GM23338 (cell line): ENCODE data around the gene SLC2A4RG. TPM values are rescaled to one million over a fixed set of nuclear protein-coding genes. Genes with fewer than 3 reads are reported as not detected.

ENCODE experiments used
- ATAC-seq: fragments of 200-7000 bp; cut with Tn5 transposase; 3 replicates; pipeline ENCODE4 v1.9.1; 2020
- DNase-seq: peaks from one replicate; pipeline ENCODE4 v3.0.0-alpha.2; 2015; ENCODE audit warnings: low spot score
- H2AFZ ChIP-seq: fragments of 200-600 bp; sonication (generic); 2 replicates; pipeline ENCODE4 v1.8.0; 2016; ENCODE audit warnings: antibody characterized with exemption, mild to moderate bottlenecking, moderate library complexity
- H3F3A ChIP-seq: fragments of 200-600 bp; sonication (generic); replicated peaks from 2 replicates; pipeline ENCODE4 v1.8.0; 2017; ENCODE audit warnings: antibody characterized with exemption, mixed run types, low read depth
- H3K27ac ChIP-seq: fragments of 200-600 bp; sonication (generic); 2 replicates; pipeline ENCODE4 v1.6.1; 2016; ENCODE audit warnings: low read depth
- H3K27me3 ChIP-seq: fragments of 200-600 bp; sonication (generic); 2 replicates; pipeline ENCODE4 v1.8.0; 2016; ENCODE audit warnings: mild to moderate bottlenecking, mixed run types, moderate library complexity; ENCODE audit not compliant: insufficient read depth
- H3K36me3 ChIP-seq: fragments of 200-600 bp; sonication (generic); 2 replicates; pipeline ENCODE4 v1.8.0; 2016; ENCODE audit warnings: mild to moderate bottlenecking; ENCODE audit not compliant: insufficient read depth
- H3K4me1 ChIP-seq: fragments of 200-600 bp; sonication (generic); 2 replicates; pipeline ENCODE4 v1.8.0; 2016; ENCODE audit warnings: mild to moderate bottlenecking, moderate library complexity; ENCODE audit not compliant: insufficient read depth
- H3K4me2 ChIP-seq: fragments of 200-600 bp; sonication (generic); 2 replicates; pipeline ENCODE4 v1.7.1; 2017; ENCODE audit warnings: mixed run types
- H3K4me3 ChIP-seq: fragments of 200-600 bp; sonication (generic); 2 replicates; pipeline ENCODE4 v1.6.1; 2016; ENCODE audit warnings: mixed run types
- H3K79me2 ChIP-seq: fragments of 200-600 bp; sonication (generic); replicated peaks from 2 replicates; pipeline ENCODE4 v1.8.0; 2017; ENCODE audit warnings: mild to moderate bottlenecking; ENCODE audit not compliant: insufficient read depth
- H3K9me2 ChIP-seq: fragments of 200-600 bp; sonication (generic); 2 replicates; pipeline ENCODE4 v1.8.0; 2017; ENCODE audit not compliant: insufficient read depth
- H4K20me1 ChIP-seq: fragments of 200-600 bp; sonication (generic); replicated peaks from 2 replicates; pipeline ENCODE4 v1.8.0; 2017; ENCODE audit warnings: mild to moderate bottlenecking; ENCODE audit not compliant: insufficient read depth
- H3K27ac Mint-ChIP-seq: 2 replicates; pipeline ENCODE4 v1.8.0; 2020; ENCODE audit warnings: inconsistent platforms, mild to moderate bottlenecking, moderate library complexity, mixed read lengths
- H3K27me3 Mint-ChIP-seq: 3 replicates; pipeline ENCODE4 v1.8.0; 2022; ENCODE audit warnings: low read depth, mild to moderate bottlenecking, moderate library complexity, mixed read lengths, inconsistent platforms; ENCODE audit not compliant: insufficient read depth, poor library complexity
- H3K36me3 Mint-ChIP-seq: 3 replicates; pipeline ENCODE4 v1.8.0; 2021; ENCODE audit warnings: low read depth, mild to moderate bottlenecking, inconsistent platforms, moderate library complexity, mixed read lengths
- H3K4me1 Mint-ChIP-seq: 3 replicates; pipeline ENCODE4 v1.8.0; 2020; ENCODE audit warnings: mild to moderate bottlenecking, inconsistent platforms, mixed read lengths
- H3K4me3 Mint-ChIP-seq: 3 replicates; pipeline ENCODE4 v1.8.0; 2021; ENCODE audit warnings: moderate library complexity, mild to moderate bottlenecking, inconsistent platforms, mixed read lengths
- H3K9me3 Mint-ChIP-seq: 3 replicates; pipeline ENCODE4 v1.8.0; 2020; ENCODE audit warnings: moderate library complexity, mild to moderate bottlenecking, inconsistent platforms, mixed read lengths
- CREB1 ChIP-seq: fragments of 250-450 bp; sonication (Bioruptor Pico); IDR thresholded peaks from 2 replicates; pipeline ENCODE4 v1.5.0; 2020; ENCODE audit warnings: low read depth, mild to moderate bottlenecking, moderate library complexity
- EZH2 ChIP-seq: fragments of 200-600 bp; sonication (generic); IDR thresholded peaks from one replicate; pipeline ENCODE4 v1.8.0; 2017; ENCODE audit warnings: antibody characterized with exemption, mild to moderate bottlenecking, low read depth; ENCODE audit not compliant: unreplicated experiment
- NANOG ChIP-seq: IDR thresholded peaks from 2 replicates; pipeline ENCODE4 v1.6.1; 2016; ENCODE audit warnings: antibody characterized with exemption, borderline replicate concordance
- STAT1 ChIP-seq: IDR thresholded peaks from one replicate; pipeline ENCODE4 v1.6.1; 2016; ENCODE audit warnings: antibody characterized with exemption; ENCODE audit not compliant: unreplicated experiment
- ZNF114 ChIP-seq: fragments of 250-450 bp; sonication (Bioruptor Pico); IDR thresholded peaks from 2 replicates; pipeline ENCODE4 v1.5.0; 2020; ENCODE audit warnings: mild to moderate bottlenecking, moderate library complexity
- ZNF331 ChIP-seq: fragments of 250-450 bp; sonication (Bioruptor Pico); IDR thresholded peaks from 2 replicates; pipeline ENCODE4 v1.5.0; 2020; ENCODE audit warnings: low read depth, mild to moderate bottlenecking, moderate library complexity
- polyA plus RNA-seq: library from polyadenylated mRNA; unstranded; fragments of >200 nt; fragmentation: Nextera tagmentation; extraction: Ambion mirVana; gene quantifications from 2 replicates; pipeline ENCODE4 v1.2.1, GENCODE V29; 2016
- total RNA-seq: library from RNA; depleted of rRNA; stranded (reverse); fragments of >200 nt; shearing (Covaris generic); gene quantifications from 2 replicates; pipeline ENCODE4 v1.2.3, GENCODE V29; 2014
- TF ChIP-seq, protein P1 (sequence below): fragments of 250-450 bp; sonication (Bioruptor Pico); IDR thresholded peaks from 2 replicates; pipeline ENCODE4 v1.5.0; 2020; ENCODE audit warnings: mild to moderate bottlenecking, moderate library complexity
- TF ChIP-seq, protein P2 (sequence below): IDR thresholded peaks from 2 replicates; pipeline ENCODE4 v1.6.1; 2016; ENCODE audit warnings: antibody characterized with exemption

The SLC2A4RG gene
- total and polyA plus RNA-seq, 2 experiments from 2014 or later: 22.8 to 42.0 TPM

DNA sequence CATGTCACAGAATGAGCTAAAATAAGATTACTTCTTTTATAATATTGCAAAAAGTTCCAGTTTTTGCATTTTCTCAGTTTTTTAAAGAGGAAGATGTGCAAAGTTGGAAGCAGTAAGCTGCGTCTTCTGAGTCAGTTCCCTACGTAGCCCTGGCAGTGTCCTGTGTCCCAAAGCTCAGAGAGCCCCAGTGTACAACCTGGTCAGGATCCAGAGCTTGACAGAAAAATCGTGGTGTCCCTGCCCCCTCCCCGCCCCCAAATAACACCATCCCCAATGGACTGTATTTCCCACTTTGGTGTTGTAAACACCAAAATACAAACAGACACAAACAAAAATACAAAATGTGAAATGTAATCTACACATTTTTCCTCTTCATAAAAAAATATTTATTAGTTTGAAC lies 4.6 kb downstream of the SLC2A4RG start:
- Mint-ChIP-seq H3K27me3 (peaks cover 3% of the 10 kb centered on the region), H3K27ac (no peak overlapping the region), H3K4me3 (no peak overlapping the region), H3K36me3 (peaks cover 8% of the 10 kb centered on the region), H3K4me1 (no peaks in the 10 kb centered on the region; the same call in 2 of the 3 replicates), H3K9me3 (no peaks in the 10 kb centered on the region; the same call in 2 of the 3 replicates)
- no peaks in the 10 kb centered on the region for H3K27me3 ChIP-seq
- H4K20me1 ChIP-seq: no peaks in the 10 kb centered on the region
- no peaks in the 10 kb centered on the region for H3K36me3 ChIP-seq
- H3K4me3 ChIP-seq: no peak overlapping the region
- no peak overlapping the region for H3K27ac ChIP-seq
- no peak overlapping the region for H2AFZ ChIP-seq
- H3K9me2 ChIP-seq: no peaks in the 10 kb centered on the region
- H3K79me2 ChIP-seq: no peaks in the 10 kb centered on the region
- peaks cover 14% of the 10 kb centered on the region; the same call in 1 of the 2 replicates for H3F3A ChIP-seq
- no peak for ATAC-seq
- no peak for DNase-seq
- peaks cover 7% of the 10 kb centered on the region; the same call in 1 of the 2 replicates for H3K4me1 ChIP-seq
- no peak for TF ChIP-seq ZNF114
- no peak for TF ChIP-seq STAT1
- no peak for TF ChIP-seq CREB1 (CRISPR knock-in tag)
- TF ChIP-seq ZNF331 (CRISPR knock-in tag): no peak
- TF ChIP-seq EZH2: no peak
- TF ChIP-seq NANOG: no peak
- TF ChIP-seq, protein P1, sequence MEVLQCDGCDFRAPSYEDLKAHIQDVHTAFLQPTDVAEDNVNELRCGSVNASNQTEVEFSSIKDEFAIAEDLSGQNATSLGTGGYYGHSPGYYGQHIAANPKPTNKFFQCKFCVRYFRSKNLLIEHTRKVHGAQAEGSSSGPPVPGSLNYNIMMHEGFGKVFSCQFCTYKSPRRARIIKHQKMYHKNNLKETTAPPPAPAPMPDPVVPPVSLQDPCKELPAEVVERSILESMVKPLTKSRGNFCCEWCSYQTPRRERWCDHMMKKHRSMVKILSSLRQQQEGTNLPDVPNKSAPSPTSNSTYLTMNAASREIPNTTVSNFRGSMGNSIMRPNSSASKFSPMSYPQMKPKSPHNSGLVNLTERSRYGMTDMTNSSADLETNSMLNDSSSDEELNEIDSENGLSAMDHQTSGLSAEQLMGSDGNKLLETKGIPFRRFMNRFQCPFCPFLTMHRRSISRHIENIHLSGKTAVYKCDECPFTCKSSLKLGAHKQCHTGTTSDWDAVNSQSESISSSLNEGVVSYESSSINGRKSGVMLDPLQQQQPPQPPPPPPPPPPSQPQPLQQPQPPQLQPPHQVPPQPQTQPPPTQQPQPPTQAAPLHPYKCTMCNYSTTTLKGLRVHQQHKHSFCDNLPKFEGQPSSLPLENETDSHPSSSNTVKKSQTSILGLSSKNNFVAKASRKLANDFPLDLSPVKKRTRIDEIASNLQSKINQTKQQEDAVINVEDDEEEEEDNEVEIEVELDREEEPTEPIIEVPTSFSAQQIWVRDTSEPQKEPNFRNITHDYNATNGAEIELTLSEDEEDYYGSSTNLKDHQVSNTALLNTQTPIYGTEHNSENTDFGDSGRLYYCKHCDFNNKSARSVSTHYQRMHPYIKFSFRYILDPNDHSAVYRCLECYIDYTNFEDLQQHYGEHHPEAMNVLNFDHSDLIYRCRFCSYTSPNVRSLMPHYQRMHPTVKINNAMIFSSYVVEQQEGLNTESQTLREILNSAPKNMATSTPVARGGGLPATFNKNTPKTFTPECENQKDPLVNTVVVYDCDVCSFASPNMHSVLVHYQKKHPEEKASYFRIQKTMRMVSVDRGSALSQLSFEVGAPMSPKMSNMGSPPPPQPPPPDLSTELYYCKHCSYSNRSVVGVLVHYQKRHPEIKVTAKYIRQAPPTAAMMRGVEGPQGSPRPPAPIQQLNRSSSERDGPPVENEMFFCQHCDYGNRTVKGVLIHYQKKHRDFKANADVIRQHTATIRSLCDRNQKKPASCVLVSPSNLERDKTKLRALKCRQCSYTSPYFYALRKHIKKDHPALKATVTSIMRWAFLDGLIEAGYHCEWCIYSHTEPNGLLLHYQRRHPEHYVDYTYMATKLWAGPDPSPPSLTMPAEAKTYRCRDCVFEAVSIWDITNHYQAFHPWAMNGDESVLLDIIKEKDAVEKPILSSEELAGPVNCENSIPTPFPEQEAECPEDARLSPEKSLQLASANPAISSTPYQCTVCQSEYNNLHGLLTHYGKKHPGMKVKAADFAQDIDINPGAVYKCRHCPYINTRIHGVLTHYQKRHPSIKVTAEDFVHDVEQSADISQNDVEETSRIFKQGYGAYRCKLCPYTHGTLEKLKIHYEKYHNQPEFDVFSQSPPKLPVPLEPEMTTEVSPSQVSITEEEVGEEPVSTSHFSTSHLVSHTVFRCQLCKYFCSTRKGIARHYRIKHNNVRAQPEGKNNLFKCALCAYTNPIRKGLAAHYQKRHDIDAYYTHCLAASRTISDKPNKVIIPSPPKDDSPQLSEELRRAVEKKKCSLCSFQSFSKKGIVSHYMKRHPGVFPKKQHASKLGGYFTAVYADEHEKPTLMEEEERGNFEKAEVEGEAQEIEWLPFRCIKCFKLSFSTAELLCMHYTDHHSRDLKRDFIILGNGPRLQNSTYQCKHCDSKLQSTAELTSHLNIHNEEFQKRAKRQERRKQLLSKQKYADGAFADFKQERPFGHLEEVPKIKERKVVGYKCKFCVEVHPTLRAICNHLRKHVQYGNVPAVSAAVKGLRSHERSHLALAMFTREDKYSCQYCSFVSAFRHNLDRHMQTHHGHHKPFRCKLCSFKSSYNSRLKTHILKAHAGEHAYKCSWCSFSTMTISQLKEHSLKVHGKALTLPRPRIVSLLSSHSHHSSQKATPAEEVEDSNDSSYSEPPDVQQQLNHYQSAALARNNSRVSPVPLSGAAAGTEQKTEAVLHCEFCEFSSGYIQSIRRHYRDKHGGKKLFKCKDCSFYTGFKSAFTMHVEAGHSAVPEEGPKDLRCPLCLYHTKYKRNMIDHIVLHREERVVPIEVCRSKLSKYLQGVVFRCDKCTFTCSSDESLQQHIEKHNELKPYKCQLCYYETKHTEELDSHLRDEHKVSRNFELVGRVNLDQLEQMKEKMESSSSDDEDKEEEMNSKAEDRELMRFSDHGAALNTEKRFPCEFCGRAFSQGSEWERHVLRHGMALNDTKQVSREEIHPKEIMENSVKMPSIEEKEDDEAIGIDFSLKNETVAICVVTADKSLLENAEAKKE (CRISPR knock-in tag): no peak
- TF ChIP-seq, protein P2, sequence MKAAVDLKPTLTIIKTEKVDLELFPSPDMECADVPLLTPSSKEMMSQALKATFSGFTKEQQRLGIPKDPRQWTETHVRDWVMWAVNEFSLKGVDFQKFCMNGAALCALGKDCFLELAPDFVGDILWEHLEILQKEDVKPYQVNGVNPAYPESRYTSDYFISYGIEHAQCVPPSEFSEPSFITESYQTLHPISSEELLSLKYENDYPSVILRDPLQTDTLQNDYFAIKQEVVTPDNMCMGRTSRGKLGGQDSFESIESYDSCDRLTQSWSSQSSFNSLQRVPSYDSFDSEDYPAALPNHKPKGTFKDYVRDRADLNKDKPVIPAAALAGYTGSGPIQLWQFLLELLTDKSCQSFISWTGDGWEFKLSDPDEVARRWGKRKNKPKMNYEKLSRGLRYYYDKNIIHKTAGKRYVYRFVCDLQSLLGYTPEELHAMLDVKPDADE: no peak
- H3K4me2 ChIP-seq: no peak overlapping the region
